ENCODE measurements around the gene C2orf81.

- no peak for TF ChIP-seq CTCF (conservative IDR thresholded peaks at IDR 0.05; ENCODE audit: low read depth, low read length)
- no peak for TF ChIP-seq RFX5 (IDR thresholded peaks at IDR 0.05; ENCODE audit: low read depth, low read length)
- no peak for TF ChIP-seq POLR2A (IDR thresholded peaks at IDR 0.05; ENCODE audit: low read depth, low read length)
- no peak for TF ChIP-seq SMC3 (IDR thresholded peaks at IDR 0.05; ENCODE audit: low read depth, low read length)
- TF ChIP-seq MAZ (IDR thresholded peaks at IDR 0.05; ENCODE audit: borderline replicate concordance, low read depth, low read length) = no peak
- TF ChIP-seq MXI1 (IDR thresholded peaks at IDR 0.05; ENCODE audit: borderline replicate concordance, low read depth, low read length) = 0 out of 2 replicates have a peak, but pooled peaks have one; percentile 46
- TF ChIP-seq, protein P1, sequence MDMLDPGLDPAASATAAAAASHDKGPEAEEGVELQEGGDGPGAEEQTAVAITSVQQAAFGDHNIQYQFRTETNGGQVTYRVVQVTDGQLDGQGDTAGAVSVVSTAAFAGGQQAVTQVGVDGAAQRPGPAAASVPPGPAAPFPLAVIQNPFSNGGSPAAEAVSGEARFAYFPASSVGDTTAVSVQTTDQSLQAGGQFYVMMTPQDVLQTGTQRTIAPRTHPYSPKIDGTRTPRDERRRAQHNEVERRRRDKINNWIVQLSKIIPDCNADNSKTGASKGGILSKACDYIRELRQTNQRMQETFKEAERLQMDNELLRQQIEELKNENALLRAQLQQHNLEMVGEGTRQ (IDR thresholded peaks at IDR 0.05; ENCODE audit: low read depth, low read length) = no peak
- no peak for TF ChIP-seq FOS (IDR thresholded peaks at IDR 0.05; ENCODE audit: low read depth, low read length)
These were observed 43.0 kb upstream of the C2orf81 start for GRCh38 chr2:74464406-74464805.

Measured in IMR-90 (cell line).